GM12873 (cell line): ENCODE results near the gene TLCD4.

Experiments used
- CTCF ChIP-seq: IDR thresholded peaks from 2 replicates; pipeline ENCODE4 v1.5.1; 2012; ENCODE audit warnings: low read depth, mild to moderate bottlenecking, moderate library complexity, low read length, control low read depth; ENCODE audit not compliant: insufficient read depth; ENCODE audit errors: missing control alignments

The TLCD4 gene

GRCh38 chr1:95072532-95073419 lies 44.4 kb upstream of the TLCD4 start, which contains the start of gene ALG14:
ALG14 (minus strand) TSS chr1:95072951; CDS start chr1:95072898, 53 bp downstream.
- no peak for TF ChIP-seq CTCF

- TF ChIP-seq CTCF = no peak
These were observed 43.7 kb upstream of the TLCD4 start for GRCh38 chr1:95073446-95073845.

GRCh38 chr1:95076034-95076433 lies 41.1 kb upstream of the TLCD4 start:
- TF ChIP-seq CTCF = no peak

- no peak for TF ChIP-seq CTCF
These were observed 36.7 kb upstream of the TLCD4 start for GRCh38 chr1:95080446-95080845.

GRCh38 chr1:95080879-95081278 lies 36.3 kb upstream of the TLCD4 start:
- no peak for TF ChIP-seq CTCF

- peak; percentile 86 for TF ChIP-seq CTCF
These were observed 32.6 kb upstream of the TLCD4 start for GRCh38 chr1:95084317-95085176.

- TF ChIP-seq CTCF = no peak
These were observed 31.8 kb upstream of the TLCD4 start for GRCh38 chr1:95085376-95085775.
